HepG2 (cell line): Measurements from ENCODE around the gene KLHL13. TPM values are rescaled to one million over a fixed set of nuclear protein-coding genes. Genes with fewer than 3 reads are reported as not detected.

ENCODE experiments used
- ATAC-seq: fragments of 200-7000 bp; cut with Tn5 transposase; 3 replicates; pipeline ENCODE4 v1.9.1; 2020; ENCODE audit warnings: mild to moderate bottlenecking, moderate library complexity
- BruUV-seq: library from RNA; stranded (reverse); fragments of 400-500 nt; replicated peaks from 2 replicates; lab custom pipeline; 2021; lab: Mats Ljungman, UMichigan
- CTCF ChIA-PET: fragments of 300-600 bp; formaldehyde crosslinking; extraction: SDS; loops from one replicate; lab custom pipeline; 2021; ENCODE audit warnings: low total read pairs, inconsistent platforms, low intra/inter-chr PET ratio; lab: Yijun Ruan, JAX
- POLR2A ChIA-PET: fragments of 350-600 bp; sonication (Branson Sonifier 250); formaldehyde crosslinking; loops from one replicate; lab custom pipeline; 2020; ENCODE audit warnings: antibody characterized with exemption, inconsistent platforms; lab: Yijun Ruan, JAX
- DNase-seq: peaks from one replicate; pipeline ENCODE4 v3.0.0-alpha.2; 2015; ENCODE audit warnings: low spot score
- FAIRE-seq: peaks from 3 replicates; lab custom pipeline; 2011; peaks lifted over from hg19 to GRCh38; lab: Jason Lieb, UNC
- H2AFZ ChIP-seq: one replicate; pipeline ENCODE4 v1.6.1; 2011; ENCODE audit warnings: low read length, inconsistent platforms
- H3K27ac ChIP-seq: fragments of 300-600 bp; 3 replicates; pipeline ENCODE4 v1.8.0; 2011; ENCODE audit warnings: mixed run types, mild to moderate bottlenecking, mixed read lengths, low read length, inconsistent platforms; ENCODE audit not compliant: insufficient read depth; ENCODE audit errors: extremely low read length
- H3K27me3 ChIP-seq, 2 experiments: fragments of 200-600 bp in 1 of 2; 2 replicates in 1 of 2; 3 replicates in 1 of 2; pipeline versions ENCODE4 v1.6.0 to v1.8.0; 2011; ENCODE audit warnings: low read length in 2 of 2, mild to moderate bottlenecking in 2 of 2, moderate library complexity in 2 of 2, inconsistent platforms in 1 of 2; ENCODE audit not compliant: insufficient read depth in 2 of 2, control insufficient read depth in 1 of 2
- H3K36me3 ChIP-seq, 2 experiments: fragments of 200-600 bp in 1 of 2; replicated peaks in 1 of 2; 2 replicates in 1 of 2; 3 replicates in 1 of 2; pipeline versions ENCODE4 v1.5.1 to v1.8.0; 2011; ENCODE audit warnings: low read length in 2 of 2, inconsistent platforms in 1 of 2; ENCODE audit not compliant: insufficient read depth in 2 of 2, control insufficient read depth in 1 of 2
- H3K4me1 ChIP-seq: 2 replicates; pipeline ENCODE4 v1.5.1; 2012; ENCODE audit warnings: low read length, inconsistent platforms; ENCODE audit not compliant: insufficient read depth
- H3K4me2 ChIP-seq: 2 replicates; pipeline ENCODE4 v1.6.0; 2011; ENCODE audit warnings: low read depth, low read length, inconsistent platforms
- H3K4me3 ChIP-seq, 3 experiments: fragments of 200-600 bp in 1 of 3; sonication (generic), shearing (Covaris generic) in 1 of 3; replicated peaks in 1 of 3; 2 replicates each; pipeline ENCODE4 v1.5.1; 2011 to 2016; ENCODE audit warnings: low read length in 3 of 3, inconsistent platforms in 2 of 3, low read depth in 2 of 3, mild to moderate bottlenecking in 2 of 3, control low read depth in 1 of 3, mixed read lengths in 1 of 3; ENCODE audit not compliant: insufficient read depth in 1 of 3
- H3K79me2 ChIP-seq: one replicate; pipeline ENCODE4 v1.6.1; 2011; ENCODE audit warnings: low read length, inconsistent platforms; ENCODE audit not compliant: insufficient read depth
- H3K9ac ChIP-seq: 2 replicates; pipeline ENCODE4 v1.6.0; 2011; ENCODE audit warnings: mild to moderate bottlenecking, low read depth, low read length, inconsistent platforms; ENCODE audit not compliant: insufficient read depth
- H3K9me3 ChIP-seq: 2 replicates; pipeline ENCODE4 v1.5.1; 2012; ENCODE audit warnings: mild to moderate bottlenecking, low read length
- H4K20me1 ChIP-seq: 2 replicates; pipeline ENCODE4 v1.6.0; 2011; ENCODE audit warnings: inconsistent platforms, mild to moderate bottlenecking, low read length, moderate library complexity; ENCODE audit not compliant: insufficient read depth
- ATF7-NPFF ChIP-seq: sonication (generic); formaldehyde crosslinking; IDR thresholded peaks from 2 replicates; pipeline ENCODE4 v1.8.1; 2023; ENCODE audit warnings: mild to moderate bottlenecking, low read depth, missing genetic modification reagents, moderate library complexity
- HDAC1 ChIP-seq: sonication (generic); formaldehyde crosslinking; IDR thresholded peaks from 2 replicates; pipeline ENCODE4 v1.5.1; 2020; ENCODE audit warnings: mild to moderate bottlenecking, missing genetic modification reagents
- JDP2 ChIP-seq: sonication (generic); formaldehyde crosslinking; IDR thresholded peaks from 2 replicates; pipeline ENCODE4 v1.8.1; 2022; ENCODE audit warnings: missing genetic modification reagents, borderline replicate concordance
- RARA ChIP-seq: IDR thresholded peaks from 2 replicates; pipeline ENCODE4 v1.6.1; 2016; ENCODE audit warnings: missing genetic modification reagents, missing compliant biosample characterization
- SOX6 ChIP-seq, 2 experiments: fragments of 450-650 bp in 1 of 2; sonication (generic) in 1 of 2; formaldehyde crosslinking in 1 of 2; IDR thresholded peaks; 2 replicates each; pipeline versions ENCODE4 v1.4.0 to v1.6.1; 2017 to 2020; ENCODE audit warnings: antibody characterized with exemption in 1 of 2, mild to moderate bottlenecking in 1 of 2, missing genetic modification reagents in 1 of 2
- ZNF20 ChIP-seq: sonication (generic); formaldehyde crosslinking; IDR thresholded peaks from 2 replicates; pipeline ENCODE4 v1.4.0; 2020; ENCODE audit warnings: mild to moderate bottlenecking, moderate library complexity, missing genetic modification reagents
- ZNF44 ChIP-seq: sonication (generic); formaldehyde crosslinking; IDR thresholded peaks from 2 replicates; pipeline ENCODE4 v1.5.1; 2020; ENCODE audit warnings: mild to moderate bottlenecking, missing genetic modification reagents
- ZNF563 ChIP-seq: sonication (generic); formaldehyde crosslinking; IDR thresholded peaks from 2 replicates; pipeline ENCODE4 v1.8.0; 2022; ENCODE audit warnings: mild to moderate bottlenecking, moderate library complexity, missing genetic modification reagents
- WGBS: methylation state at CpG from one replicate; pipeline ENCODE4 v1.1.6; 2017; ENCODE audit warnings: low lambda C conversion rate; 5-methylcytosine and 5-hydroxymethylcytosine counted together
- in situ Hi-C: cut with HindIII; loops from 2 replicates; pipeline ENCODE4 v1.10.0; 2017; ENCODE audit warnings: low pct_unique_long_range_greater_than_20kb; ENCODE audit not compliant: extremely low pct_ligation_motif_present
- intact Hi-C: fragments of 100-400 bp; cut with micrococcal nuclease; formaldehyde crosslinking; loops from one replicate; pipeline ENCODE4 v1.10.0; 2022; ENCODE audit not compliant: unreplicated experiment
- polyA plus RNA-seq, 8 experiments: library from polyadenylated mRNA; depleted of rRNA in 3 of 8; stranded (reverse) in 7 of 8; unstranded in 1 of 8; fragments of >200 nt; fragmentation: Illumina TruSeq in 4 of 8; extraction: Trizol in 4 of 8; gene quantifications; 2 replicates each; pipeline versions ENCODE4 v1.2.1 to v1.2.3, GENCODE V29; 2011 to 2016; ENCODE audit warnings: low read depth in 4 of 8, missing spikeins in 1 of 8, mixed read lengths in 1 of 8; ENCODE audit not compliant: insufficient read depth in 1 of 8
- total RNA-seq, 5 experiments: library from RNA; depleted of rRNA; stranded (reverse); fragments of >200 nt; fragmentation: Illumina TruSeq; extraction: Trizol; gene quantifications; 2 replicates each; pipeline ENCODE4 v1.2.3, GENCODE V29; 2016; ENCODE audit warnings: low read depth in 1 of 5
- TF ChIP-seq, protein P1 (sequence below): sonication (generic); formaldehyde crosslinking; IDR thresholded peaks from 2 replicates; pipeline ENCODE4 v1.5.0; 2020; ENCODE audit warnings: missing genetic modification reagents
- TF ChIP-seq, protein P2 (sequence below): sonication (generic); formaldehyde crosslinking; IDR thresholded peaks from 2 replicates; pipeline ENCODE4 v1.4.0; 2020; ENCODE audit warnings: low read depth, missing genetic modification reagents
- TF ChIP-seq, protein P3 (sequence below): sonication (generic); formaldehyde crosslinking; IDR thresholded peaks from 2 replicates; pipeline ENCODE4 v1.4.0; 2020; ENCODE audit warnings: missing genetic modification reagents, mild to moderate bottlenecking, borderline replicate concordance

KLHL13 gene
- total and polyA plus RNA-seq, 2 of the 13 experiments (the other 11 are each of a cell fraction or from before 2014, with no cell fraction given) = 0.28 to 1.6 TPM

DNA sequence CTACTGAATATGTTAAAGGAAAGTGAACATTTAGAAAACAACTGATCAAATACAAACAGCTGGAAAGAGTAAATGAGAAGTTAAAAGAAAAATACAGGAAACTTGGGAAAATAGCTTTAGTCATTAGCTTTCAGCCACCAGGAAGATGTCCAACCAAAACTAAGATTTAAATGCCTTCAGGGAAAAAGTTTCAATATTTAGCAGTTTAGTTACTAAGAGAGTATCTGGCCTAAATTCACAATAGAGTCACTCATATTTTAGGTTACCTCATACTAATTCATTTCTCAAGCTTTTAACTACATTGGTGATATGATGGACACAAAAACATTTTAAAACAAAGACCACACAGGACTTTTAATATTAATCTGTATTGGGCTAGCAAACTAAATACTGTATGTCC, 13.1 kb upstream of the KLHL13 start:
- ChIA-PET POLR2A (no interaction called here), CTCF (no interaction called here)
- Histone ChIP-seq H3K9me3 (no peaks in the 10 kb centered on the region), H3K36me3 (no peaks in the 10 kb centered on the region), H3K9ac (no peak overlapping the region), H3K4me3 (no peak overlapping the region), H3K27me3 (no peaks in the 10 kb centered on the region), H3K79me2 (no peaks in the 10 kb centered on the region), H3K4me2 (no peak overlapping the region), H3K4me1 (no peaks in the 10 kb centered on the region), H3K27ac (no peak overlapping the region), H2AFZ (no peak overlapping the region), H4K20me1 (no peaks in the 10 kb centered on the region)
- FAIRE-seq = no peak
- in situ Hi-C loops (no loop called here), intact Hi-C loops (no loop called here)
- no peak for DNase-seq
- ATAC-seq = no peak
- TF ChIP-seq JDP2 (CRISPR knock-in tag) (no peak), ZNF44 (CRISPR knock-in tag) (no peak), ZNF563 (CRISPR knock-in tag) (no peak), ZNF20 (no peak)
- no TSS peak for BruUV-seq

DNA sequence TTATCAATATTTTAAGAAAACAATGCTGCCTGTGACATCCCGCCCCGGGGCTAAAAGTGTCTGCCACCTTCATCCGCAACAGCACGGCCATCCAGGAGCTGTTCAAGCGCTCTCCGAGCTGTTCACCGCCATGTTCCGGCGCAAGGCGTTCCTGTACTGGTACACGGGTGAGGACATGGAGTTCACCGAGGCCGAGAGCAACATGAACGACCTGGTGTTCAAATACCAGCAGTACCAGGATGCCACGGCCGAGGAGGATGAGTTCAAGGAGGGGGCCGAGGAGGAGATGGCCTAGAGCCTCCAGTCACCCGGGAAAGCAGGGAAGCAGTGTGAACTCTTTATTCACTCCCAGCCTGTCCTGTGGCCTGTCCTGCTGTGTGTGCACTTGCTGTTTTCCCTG, 12.1 kb upstream of the KLHL13 start:
- no peak overlapping the region for H3K4me3 ChIP-seq
- TF ChIP-seq, protein P1, sequence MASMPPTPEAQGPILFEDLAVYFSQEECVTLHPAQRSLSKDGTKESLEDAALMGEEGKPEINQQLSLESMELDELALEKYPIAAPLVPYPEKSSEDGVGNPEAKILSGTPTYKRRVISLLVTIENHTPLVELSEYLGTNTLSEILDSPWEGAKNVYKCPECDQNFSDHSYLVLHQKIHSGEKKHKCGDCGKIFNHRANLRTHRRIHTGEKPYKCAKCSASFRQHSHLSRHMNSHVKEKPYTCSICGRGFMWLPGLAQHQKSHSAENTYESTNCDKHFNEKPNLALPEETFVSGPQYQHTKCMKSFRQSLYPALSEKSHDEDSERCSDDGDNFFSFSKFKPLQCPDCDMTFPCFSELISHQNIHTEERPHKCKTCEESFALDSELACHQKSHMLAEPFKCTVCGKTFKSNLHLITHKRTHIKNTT = no peak
- TF ChIP-seq HDAC1 (CRISPR knock-in tag) (no peak), RARA (CRISPR knock-in tag) (no peak), ATF7-NPFF (CRISPR knock-in tag) (no peak), SOX6 (IDR thresholded peaks at IDR 0.05) (no peak), SOX6 (CRISPR knock-in tag; IDR thresholded peaks at IDR 0.05) (no peak)
- TF ChIP-seq, protein P2, sequence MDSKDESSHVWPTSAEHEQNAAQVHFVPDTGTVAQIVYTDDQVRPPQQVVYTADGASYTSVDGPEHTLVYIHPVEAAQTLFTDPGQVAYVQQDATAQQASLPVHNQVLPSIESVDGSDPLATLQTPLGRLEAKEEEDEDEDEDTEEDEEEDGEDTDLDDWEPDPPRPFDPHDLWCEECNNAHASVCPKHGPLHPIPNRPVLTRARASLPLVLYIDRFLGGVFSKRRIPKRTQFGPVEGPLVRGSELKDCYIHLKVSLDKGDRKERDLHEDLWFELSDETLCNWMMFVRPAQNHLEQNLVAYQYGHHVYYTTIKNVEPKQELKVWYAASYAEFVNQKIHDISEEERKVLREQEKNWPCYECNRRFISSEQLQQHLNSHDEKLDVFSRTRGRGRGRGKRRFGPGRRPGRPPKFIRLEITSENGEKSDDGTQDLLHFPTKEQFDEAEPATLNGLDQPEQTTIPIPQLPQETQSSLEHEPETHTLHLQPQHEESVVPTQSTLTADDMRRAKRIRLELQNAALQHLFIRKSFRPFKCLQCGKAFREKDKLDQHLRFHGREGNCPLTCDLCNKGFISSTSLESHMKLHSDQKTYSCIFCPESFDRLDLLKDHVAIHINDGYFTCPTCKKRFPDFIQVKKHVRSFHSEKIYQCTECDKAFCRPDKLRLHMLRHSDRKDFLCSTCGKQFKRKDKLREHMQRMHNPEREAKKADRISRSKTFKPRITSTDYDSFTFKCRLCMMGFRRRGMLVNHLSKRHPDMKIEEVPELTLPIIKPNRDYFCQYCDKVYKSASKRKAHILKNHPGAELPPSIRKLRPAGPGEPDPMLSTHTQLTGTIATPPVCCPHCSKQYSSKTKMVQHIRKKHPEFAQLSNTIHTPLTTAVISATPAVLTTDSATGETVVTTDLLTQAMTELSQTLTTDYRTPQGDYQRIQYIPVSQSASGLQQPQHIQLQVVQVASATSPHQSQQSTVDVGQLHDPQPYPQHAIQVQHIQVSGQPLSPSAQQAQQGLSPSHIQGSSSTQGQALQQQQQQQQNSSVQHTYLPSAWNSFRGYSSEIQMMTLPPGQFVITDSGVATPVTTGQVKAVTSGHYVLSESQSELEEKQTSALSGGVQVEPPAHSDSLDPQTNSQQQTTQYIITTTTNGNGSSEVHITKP (CRISPR knock-in tag) = no peak
- TF ChIP-seq, protein P3, sequence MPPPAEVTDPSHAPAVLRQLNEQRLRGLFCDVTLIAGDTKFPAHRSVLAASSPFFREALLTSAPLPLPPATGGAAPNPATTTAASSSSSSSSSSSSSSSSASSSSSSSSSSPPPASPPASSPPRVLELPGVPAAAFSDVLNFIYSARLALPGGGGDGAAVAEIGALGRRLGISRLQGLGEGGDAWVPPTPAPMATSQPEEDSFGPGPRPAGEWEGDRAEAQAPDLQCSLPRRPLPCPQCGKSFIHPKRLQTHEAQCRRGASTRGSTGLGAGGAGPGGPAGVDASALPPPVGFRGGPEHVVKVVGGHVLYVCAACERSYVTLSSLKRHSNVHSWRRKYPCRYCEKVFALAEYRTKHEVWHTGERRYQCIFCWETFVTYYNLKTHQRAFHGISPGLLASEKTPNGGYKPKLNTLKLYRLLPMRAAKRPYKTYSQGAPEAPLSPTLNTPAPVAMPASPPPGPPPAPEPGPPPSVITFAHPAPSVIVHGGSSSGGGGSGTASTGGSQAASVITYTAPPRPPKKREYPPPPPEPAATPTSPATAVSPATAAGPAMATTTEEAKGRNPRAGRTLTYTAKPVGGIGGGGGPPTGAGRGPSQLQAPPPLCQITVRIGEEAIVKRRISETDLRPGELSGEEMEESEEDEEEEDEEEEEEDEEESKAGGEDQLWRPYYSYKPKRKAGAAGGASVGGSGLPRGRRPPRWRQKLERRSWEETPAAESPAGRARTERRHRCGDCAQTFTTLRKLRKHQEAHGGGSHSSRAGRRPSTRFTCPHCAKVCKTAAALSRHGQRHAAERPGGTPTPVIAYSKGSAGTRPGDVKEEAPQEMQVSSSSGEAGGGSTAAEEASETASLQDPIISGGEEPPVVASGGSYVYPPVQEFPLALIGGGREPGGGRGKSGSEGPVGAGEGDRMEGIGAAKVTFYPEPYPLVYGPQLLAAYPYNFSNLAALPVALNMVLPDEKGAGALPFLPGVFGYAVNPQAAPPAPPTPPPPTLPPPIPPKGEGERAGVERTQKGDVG (CRISPR knock-in tag) = no peak
- no peaks in the 10 kb centered on the region for H3K27me3 ChIP-seq
- H3K4me1 ChIP-seq = no peaks in the 10 kb centered on the region
- H3K79me2 ChIP-seq = no peaks in the 10 kb centered on the region
- ATAC-seq (no peak), FAIRE-seq (no peak), DNase-seq (no peak)
- H2AFZ ChIP-seq = no peak overlapping the region
- in situ Hi-C loops (no loop called here), intact Hi-C loops (no loop called here)
- no peaks in the 10 kb centered on the region for H3K9me3 ChIP-seq
- no peak overlapping the region for H3K4me2 ChIP-seq
- no peaks in the 10 kb centered on the region for H4K20me1 ChIP-seq
- BruUV-seq = no TSS peak
- ChIA-PET POLR2A (no interaction called here), CTCF (no interaction called here)
- no peak overlapping the region for H3K27ac ChIP-seq
- no peak overlapping the region for H3K9ac ChIP-seq
- WGBS = 67% methylated on average over 16 of the region's 18 CpGs
- H3K36me3 ChIP-seq = no peaks in the 10 kb centered on the region
